Measurements from ENCODE around the gene APOB.

Gene APOB

GRCh38 chr2:21002814-21003192, 41.1 kb downstream of the APOB start:
- no peak for DNase-seq

- DNase-seq, result no peak
Measured at GRCh38 chr2:21001988-21002813, 41.7 kb downstream of the APOB start.

- DNase-seq, result no peak
Measured at GRCh38 chr2:21001225-21001946, 42.5 kb downstream of the APOB start.

- DNase-seq, result no peak
Measured at GRCh38 chr2:20999906-21000645, 43.8 kb downstream of the APOB start.

GRCh38 chr2:20998972-20999905, 44.6 kb downstream of the APOB start:
- DNase-seq, result no peak

DNA sequence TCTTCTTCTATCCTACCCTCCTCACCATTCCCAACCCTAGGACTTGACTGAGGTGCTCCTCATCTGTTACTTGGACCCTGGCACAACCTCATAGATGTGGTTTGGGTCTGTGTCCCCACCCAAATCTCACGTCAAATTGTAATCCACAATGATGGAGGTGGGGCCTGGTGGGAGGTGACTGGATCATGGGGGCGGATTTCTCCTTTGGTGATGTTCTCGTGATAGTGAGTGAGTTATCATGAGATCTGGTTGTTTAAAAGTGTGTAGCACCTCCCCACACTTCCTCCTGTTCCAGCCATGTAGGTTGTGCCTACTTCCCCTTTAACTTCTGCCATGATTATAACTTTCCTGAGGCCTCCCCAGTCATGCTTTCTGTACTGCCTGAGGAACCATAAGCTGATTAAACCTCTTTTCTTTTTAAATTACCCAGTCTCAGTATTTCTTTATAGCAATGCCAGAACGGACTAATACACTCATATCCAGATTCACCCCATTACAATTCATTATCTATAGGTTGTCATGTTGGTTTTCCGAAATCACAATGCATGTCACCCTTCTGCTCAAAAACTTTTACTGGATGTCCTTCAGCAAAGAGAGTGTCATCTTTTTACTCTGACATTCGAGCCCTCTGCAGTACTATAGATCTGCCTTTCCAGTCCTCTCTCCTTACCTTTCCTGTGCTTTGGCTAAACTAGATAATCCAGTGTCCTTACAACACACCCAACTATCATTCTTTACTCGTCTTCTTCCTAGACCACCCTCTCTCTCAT, 45.7 kb downstream of the APOB start:
- no peak for DNase-seq

DNA sequence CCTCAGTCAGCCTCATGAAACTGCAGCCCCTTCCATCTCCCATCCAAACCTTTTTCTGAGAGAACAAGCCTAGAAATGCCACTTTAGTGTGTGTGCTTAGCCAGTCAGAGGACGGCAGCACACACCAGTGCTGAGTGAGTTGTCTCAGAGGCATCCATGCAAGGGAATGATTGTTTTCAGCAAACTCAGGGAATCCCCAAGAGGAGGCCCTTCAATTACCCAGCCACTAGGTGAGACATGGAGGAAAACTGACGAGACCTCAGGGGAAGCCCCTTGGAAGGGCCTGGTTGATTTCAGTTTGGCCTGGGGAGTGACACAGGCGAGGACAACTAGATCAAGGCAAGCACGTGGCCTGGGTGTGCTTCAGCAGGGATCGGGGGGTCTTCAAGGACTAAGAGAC, 49.7 kb downstream of the APOB start:
- no peak for DNase-seq

DNA sequence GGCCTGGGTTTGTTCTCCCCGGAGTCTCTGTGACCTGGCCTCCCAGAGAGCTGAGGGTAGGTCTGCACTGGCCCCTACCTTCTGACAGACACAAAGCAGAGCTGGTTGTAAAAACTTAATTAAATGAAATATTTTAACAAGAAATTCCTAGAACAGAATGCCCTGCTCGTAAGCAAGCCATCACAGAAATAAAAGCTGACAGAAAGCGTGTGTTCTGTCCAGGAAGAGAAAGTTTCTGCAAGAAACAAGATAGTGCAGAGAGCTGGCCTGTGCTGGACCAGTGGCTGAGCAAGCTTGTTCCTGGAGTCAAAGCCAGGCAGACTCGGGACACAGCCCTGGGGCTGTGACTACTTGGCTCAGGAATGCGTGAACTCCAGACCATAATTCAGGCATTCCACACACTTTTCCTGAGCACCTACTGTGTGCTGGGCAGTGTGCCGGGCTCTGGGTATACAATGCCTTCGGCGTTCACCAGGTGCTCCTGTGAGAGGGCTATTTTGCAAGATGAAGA, 51.6 kb downstream of the APOB start:
- DNase-seq, result no peak

DNA sequence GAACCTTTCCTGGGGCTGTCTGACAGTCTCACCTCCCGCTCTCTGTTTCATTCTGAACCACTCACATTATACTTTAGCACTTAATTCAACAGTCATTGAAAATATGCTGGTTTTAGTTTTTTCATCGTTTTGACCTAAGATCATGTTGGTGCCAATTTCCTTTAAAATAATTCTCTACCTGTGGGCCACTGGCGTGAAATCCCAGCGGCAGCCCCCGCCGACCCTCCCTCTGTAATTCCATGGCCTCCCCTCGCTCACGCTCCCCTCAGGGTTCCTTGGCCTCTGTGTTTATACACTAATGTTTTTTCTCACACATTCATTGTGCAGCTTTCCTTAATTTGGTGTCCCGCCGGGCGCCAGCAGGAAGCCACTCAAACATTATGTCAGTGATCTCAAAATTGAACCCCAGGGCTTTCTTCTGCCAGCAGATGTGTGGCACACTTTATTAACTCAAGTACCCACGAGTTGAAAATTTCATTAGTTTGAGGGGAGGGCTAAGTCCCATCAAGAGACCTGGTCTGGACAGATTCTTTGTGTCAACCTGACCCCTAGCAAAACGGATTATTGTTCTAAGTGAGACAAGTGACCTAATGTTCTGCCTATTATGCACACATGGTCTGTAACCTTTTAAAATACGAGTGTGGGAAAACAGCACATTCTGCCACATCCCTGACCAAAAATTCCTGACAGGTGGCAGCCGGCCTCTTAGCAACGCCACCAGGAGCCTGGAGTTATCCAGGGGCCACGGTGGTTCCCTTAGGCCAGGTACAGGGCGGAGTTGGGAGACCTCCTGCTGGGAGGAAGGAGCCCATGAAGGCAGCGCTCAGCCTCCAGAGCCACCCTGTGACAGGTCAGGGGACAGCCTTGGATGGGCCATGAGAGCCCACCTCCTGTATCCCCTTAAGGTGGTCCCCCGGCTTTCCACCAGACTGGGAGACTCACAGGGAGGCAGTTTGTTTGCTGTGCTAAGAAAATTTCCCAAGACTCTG, 53.1 kb downstream of the APOB start:
- no peak for DNase-seq

DNA sequence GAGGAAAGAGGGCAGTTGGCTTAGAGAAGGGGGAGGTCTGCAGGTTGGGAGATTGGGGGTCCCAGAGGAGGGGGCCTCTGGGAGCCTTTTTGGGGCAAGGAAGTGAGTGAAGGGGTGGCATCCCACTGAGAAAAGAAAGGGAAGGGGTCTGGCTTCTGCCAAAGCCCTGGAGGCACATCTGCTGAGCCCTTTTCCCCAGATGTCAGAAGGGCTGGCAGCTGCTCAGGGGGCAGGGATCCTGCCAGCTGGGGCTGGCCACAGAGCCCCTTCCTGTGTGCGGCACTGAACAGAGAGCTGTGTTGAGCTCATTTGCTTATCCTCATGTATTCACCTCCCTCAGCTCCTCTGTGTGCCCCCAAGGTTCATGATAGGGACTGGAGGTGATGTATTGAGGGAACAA, 54.5 kb downstream of the APOB start:
- no peak for DNase-seq

DNA sequence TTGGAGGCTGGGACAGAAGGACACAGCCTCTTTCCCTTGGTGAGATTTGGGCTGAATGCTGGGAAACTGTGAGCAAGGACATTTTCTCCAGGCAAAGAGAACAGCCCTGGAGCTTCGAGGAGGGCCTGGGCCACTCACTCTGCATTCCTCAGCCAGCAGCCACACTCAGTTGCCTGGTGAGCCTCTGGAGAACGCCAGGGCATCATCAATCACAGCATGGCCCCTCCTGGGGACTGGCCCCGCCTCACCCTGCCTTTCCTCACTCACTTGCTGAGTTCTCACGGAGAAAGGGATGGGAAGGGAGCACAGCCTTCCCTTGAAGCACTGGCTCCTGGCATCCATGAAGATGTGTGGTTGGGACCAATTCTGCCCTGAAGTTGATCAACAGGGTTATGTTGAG, 55.0 kb downstream of the APOB start:
- DNase-seq, result no peak

DNA sequence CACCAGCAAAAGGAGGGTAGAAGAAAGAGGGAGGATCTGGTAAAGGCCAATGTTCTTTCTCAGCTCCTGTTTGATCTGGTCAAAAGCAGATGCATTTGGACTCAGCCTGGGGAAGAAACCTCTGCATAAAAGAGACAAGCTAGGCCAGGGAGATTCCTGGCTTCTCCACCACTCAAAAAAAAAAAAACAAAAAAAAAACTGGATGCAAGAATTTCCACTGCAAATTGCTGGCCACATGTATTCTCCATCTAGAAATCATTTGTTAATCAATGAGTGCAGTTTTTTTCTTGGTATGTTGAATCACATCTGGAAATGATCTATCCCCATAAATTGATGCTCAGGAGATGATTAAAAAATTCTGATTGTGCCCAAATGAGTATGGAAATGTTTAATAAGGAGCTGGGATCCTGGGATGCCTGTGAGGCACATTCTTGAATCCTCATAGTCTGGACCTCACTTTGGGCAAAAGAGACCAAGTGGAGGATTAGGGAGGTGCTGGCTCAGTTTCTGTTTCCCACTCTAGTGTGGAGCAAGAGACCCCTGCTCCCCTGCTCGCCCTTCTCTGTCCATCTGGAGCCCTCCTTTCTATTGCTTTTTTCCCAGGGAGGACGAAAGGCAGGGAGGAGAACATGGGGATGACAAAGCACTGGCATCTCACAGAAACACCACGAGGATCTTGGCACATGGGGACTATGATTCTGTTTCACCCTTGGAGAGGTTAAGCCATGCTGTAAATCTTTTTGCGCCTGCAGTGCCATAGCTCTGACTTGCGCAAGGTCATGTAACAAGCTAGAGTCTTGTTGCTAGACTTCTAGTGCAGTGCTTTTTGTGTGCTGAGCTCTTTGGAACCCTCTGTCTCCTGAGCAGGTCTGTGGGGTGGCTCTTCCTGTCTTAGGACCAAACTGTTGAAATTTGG, 57.6 kb downstream of the APOB start:
- no peak for DNase-seq

GRCh38 chr2:20985062-20985461, 58.8 kb downstream of the APOB start:
- no peak for DNase-seq

DNA sequence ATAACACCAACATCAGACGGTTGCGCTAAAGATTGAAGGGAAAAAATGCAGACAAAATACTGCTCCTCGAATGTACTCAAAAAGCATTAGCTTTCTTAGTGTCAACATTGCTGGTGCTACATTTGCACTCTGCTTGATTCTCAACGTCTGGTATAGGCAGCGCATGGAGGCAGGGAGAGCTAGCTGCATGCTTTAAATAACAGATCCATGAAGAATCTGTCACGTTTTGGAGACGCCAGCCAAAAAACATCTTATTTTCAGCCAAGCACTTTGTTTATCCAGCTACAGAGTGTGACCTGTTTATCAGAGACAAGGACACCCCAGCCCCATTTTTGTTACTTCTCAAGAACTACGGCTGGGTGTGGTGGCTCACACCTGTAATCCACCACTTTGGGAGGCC, 59.5 kb downstream of the APOB start:
- DNase-seq, result no peak

DNA sequence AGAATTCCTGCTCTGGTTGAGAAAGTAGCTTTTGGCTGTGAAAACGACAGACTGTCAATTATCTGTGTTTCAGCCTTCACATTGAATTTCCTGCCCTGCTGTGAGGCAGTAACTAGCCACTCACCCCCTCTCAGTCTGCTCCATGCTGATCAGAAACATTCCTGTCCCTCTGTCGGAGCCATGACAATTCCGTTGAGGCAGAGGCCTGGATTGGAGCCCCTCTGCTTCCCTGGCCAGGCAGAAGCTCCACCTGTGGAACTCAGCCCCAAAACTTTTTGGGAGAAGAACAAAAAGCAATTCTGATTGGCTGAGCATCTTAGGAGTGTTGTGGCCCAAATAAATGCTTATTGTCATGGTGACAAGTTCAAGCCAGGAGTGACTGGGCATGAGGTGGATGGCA, 60.0 kb downstream of the APOB start:
- no peak for DNase-seq

- no peak for DNase-seq
Measured at GRCh38 chr2:20982861-20983260, 61.0 kb downstream of the APOB start.

GRCh38 chr2:20977520-20978180, 66.2 kb downstream of the APOB start:
- DNase-seq, result no peak

DNA sequence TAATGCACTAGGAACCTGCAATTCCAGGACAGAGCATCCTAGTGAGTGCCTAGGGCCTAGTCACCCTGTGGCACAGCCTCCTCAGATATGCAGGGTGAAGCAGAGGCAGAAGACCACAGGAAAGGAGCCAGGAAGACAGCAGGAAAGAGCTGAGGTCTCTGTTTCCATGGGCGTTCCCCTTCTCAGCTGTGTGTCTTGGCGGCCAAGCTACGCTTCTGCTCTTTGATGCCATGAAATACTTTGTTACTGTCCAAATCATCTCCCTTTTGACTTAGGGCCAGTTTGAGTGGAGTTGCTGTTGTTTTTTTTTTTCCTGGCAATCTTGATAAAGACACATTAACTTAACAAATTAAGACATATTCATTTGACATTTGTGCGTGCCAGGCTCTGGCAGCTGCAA, 67.3 kb downstream of the APOB start:
- no peak for DNase-seq
